Hypothalamus (tissue), 51 donors: ENCODE data around the gene TTBK1.

ENCODE experiments used
- DNase-seq, 51 donors: peaks; one replicate each; lab custom pipeline; 2025; lab: John Stamatoyannopoulos, UW

TTBK1 gene

DNA sequence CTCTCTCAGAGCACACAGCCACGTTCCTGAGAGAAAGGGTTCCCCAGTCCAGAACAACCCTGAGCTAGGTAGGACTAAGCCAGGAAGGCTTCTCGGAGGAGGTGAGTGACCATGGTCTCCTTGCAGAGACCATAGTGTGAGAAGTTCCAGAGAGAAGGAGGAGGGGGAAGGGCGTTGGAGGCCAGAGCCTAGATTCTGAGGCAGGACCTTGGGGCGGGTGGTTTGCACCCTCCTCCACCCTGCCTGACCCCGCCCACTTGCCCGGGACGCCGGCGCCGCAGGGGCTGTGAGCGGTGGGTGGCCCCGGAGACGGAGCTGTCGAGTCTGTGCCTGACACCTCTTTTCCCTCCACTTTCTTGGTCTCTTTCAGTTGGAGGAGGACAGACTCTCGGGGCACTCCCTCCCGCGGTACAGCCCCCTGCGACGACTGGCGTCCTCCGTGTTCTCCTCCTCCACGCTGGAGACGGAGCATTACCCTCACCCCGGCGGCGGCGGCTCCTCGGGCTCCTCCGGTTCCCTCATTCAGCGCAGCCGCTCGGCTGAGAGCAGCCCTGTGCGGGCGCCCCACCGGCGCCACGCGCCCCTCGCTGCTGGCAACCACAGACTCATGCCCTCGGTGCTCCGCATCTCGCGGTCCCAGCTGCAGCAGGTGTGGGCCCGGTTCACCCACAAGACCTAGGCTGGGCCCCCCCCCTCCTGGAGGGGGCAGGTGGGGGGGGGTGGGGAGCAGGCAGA, 26.2 kb downstream of the TTBK1 start:
- no peak for DNase-seq

DNA sequence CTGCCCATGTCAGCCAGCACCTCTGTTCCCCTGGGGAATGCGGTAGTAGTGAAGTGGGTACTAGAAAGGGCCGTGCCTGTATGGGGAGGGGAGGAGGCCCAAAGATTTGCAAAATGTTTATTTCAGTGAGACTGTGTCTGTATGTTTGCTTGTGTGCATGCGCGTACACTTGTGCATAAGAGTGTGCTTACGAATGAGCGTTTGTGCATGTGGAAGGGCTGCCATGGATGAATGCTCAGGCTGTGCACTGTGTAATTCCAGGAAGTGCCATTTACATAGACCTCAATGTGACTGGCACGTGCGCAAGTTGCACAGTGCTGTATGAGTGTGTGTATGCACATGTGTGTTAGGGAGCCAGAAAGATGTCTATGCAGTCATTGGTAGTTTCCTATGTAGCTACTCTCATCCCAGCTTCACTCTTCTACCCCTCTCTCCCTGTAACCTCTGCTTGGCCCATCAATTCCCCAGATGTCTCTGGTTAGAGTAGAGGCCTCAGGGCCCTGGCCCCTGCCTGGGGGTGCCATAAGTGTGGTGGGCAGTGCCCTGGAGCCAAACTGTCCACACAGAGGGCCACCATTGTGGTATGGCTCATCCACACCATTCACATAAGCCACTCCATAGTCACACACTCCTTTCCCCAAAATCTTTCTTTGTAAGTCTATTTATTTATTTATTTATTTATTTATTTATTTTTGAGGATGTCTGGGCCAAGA, 28.0 kb downstream of the TTBK1 start:
- no peak for DNase-seq

DNA sequence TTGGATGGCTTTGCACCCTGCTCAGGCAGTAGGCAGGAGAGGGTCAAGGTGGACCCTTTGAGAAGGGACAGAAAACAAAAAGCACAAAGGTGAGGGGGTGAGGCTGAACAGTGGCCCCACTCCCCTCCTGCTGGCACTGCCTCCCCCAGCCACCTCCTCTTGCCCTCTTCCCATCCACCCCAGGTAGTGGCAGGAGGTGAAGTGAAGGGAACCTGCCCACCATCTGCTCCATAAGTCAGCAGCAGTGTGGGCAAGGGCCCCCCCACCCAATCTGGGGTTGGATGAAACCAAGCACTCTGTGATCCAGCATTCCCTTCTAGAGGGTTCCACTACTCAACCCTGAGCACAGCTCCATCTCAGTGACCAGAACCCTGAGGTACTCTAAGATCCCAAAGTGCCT, 28.7 kb downstream of the TTBK1 start:
- DNase-seq = no peak

DNA sequence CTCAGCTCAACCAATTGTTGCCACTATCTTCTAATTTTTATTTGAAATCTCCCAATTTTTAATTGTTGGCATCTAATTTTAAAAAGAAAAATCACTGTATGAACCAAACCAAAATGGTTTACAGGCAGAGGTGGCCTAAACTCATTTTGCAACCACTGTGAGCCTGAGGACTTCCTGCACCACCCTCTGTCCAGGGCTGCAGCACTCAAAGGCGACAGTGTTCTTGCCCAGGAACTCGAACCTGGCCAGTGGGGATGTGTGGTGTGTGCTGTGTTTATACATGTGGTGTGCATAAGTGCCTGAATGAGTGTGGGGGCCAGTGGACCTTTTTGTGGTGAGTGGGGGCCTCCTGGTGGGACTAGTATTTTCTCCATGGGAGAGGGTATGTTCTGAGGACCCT, 30.4 kb downstream of the TTBK1 start:
- no peak for DNase-seq

DNA sequence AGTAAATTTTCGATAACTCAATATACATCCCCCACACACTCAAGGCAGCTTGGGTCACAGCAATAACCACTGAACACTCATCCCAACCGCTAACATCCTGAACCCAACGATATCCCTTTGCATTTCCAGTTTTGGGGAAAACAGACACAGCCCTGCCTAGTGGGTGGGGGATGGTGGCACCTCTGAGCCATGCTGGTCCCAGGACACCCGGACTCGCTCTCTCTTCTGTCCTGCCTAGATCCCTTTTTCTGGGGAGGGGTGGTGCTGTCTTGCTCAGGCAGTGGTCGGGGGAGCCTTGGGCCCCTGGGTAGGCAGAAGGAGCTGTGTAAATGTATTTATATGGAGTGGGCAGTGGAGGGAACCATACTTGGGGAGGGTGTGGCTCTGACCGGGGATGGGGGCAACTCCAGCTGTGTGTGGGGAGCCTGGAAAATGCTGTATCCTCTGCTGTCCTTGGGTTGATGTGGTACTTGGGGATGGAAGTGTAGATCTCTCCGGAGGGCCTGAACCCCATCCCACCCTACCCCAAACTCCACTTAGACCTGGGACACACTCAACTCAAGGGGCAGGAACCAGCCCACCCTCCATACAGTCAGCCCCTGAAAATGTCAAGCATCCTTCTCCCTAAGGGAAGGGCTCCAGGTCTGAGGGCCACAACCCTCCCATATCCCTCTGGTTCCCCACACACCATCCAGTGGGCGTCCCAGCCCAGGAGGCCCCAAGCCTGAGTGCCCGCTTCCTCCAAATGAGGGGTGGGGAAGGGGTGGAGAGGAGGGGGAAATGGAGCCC, 31.0 kb downstream of the TTBK1 start:
- DNase-seq = no peak

DNA sequence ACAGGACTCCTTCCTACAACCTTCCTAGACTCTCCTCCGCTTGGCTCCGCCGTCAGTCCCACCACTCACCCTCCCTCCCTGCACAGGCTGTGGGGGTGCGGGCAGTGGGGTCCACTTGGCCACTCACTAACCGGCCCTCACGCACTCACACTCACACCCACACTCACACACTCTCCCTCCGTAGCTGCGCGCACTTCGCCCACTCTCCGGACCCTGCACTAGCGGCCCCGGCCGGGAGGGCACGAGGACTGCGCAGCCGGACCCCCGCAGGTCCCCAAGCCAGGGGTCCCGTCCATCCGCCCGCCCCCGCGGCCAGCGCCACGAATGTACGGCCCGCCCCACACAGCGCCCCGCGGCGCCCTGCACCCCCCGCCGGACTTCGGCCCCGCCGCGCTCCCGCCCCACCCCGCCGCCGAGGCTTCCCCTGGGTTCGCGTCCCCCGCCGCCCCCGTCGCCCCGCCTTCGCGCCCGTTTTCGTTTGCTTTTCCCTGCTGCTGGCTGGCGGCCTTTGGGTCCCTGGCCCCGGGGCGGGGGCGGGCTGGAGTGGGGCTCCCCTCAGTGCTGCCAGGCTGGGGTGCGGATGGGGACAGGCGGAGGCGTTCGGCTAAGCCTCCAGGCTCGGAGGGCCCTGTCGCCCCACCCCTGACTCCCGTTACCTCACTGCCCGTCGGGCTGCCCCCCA, 31.8 kb downstream of the TTBK1 start:
- DNase-seq = peak in 6 of 51 donors; percentile 13 to 39 (median 28)

DNA sequence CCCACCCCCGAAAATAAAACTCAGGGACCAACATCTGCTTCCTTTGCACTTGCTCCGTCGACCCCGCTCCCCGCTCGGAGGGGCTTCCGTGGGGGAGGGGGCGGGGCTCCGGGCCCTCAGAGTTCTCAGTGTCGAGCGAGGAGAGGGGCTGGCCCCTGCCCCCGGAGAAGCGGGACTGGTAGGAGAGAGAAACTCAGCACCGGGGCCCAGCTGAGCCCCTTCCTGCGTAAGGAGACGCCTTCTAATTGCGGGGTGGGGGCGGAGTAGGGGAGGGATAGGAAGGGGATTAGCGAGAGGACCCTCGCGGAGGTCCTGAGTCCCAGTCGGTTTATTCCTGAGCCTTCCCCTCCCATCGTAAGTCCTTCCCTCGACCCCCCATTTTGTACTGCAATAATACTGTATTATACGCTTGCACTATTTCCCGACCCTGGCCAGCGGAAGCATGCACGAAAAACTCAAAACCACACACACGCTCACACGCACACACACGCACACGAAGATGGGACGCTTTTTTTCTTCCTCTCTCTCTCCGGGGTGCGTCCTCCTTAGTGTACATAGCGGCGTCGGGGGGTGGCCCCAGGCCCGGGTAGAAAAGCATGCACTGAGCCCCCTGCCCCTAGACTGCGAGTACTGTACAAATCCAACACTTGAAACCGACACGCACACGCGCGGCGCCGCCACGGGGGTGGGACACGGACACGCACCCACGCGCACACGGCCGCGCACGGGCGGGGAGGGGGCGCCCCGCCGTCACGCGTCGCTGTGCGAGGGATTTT, 32.7 kb downstream of the TTBK1 start:
- peak in 1 of 51 donors; percentile 17 for DNase-seq

DNA sequence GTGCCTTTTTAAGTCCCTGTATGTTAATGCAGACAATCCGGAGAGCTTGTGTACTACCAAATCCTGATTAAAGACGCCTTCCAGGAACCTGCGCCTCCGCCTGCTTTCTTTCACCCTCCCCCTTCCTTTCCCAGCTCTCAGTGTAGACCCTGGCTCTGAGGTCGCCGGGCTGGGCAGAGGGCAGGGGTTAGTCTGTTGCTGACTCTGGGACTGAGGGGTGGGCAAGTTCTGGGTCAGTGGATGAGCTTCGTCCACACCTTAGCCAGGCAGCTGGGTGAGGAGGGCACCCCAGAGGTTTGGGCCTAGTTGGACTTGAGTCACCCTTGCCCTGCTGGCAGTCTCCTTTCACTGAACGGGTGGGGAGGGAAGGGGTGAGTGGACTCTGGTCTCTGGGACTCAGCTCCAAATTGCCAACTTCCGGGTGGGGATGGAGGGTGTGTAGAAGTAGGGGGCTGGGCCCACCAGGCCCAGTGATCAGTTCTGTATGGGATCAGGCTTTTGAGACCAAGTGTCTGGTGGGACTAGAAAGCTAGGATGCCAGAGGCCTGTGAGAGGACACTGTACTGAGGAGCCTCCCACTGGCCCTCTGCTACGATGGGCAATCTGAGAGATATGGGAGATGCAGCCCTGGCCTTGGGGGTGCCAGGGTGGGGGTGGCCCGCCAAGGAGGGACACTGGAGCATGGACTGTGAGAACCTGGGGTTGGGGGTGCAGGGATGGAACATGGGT, 33.5 kb downstream of the TTBK1 start:
- DNase-seq = peak in 1 of 51 donors; percentile 36

DNA sequence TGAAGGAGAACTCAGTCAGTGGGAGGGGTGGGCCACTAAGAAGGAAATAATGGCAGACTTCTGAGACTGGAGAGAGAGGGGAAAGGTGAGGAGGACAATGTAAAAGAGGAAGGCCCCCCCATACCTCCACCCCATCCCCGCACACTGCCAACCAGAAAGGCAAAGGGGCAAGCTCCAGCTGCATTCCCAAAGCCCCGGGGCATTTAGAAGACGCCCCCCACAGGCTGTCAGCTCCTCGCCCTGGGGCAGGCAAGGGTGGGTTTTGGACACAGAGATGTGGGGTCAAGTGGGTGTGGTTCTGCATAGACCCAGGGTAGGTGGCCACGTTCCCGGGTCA, 34.0 kb downstream of the TTBK1 start:
- DNase-seq = no peak

DNA sequence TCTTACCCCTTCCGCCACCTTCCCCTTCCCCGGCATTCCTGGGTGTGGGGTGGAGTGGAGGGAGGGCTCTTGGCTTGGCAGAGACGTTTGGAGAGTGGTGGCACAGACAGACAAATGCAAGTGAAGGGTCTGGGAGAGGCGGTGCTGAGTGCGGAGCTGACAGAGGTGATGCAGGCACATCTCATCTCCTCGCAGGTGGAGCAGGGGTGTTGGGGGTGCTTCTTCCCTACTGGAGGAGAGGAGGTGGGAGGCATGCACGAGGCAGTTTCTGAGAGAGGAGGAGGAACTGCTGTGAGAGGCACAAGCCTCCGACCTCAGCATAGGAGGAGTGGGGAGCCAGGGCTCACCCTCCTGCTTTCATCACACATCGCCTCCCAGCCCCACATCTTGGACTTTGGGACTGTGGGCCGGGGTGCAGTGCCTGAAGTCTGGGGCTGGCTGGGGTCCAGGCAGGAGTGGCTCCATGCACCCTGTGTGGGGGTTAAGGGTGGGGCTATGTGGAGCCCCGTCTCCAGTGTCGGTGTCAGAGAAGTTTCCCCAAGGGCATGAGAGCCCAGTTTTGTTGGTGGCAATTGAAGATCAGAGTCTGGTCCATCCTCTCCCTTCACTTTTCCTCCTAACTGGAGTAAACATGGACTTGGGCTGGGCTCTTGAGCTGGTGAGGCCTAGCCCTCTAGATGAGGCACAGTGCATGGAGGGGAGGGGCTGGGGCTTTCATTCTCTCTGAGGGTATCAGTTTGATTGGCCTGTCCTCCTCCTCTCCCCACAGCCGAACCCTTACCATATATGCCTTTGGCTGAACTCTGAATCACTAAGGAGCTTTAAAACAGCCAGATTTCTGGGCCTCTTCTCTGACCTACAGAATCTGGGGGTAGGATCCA, 34.6 kb downstream of the TTBK1 start:
- no peak for DNase-seq

DNA sequence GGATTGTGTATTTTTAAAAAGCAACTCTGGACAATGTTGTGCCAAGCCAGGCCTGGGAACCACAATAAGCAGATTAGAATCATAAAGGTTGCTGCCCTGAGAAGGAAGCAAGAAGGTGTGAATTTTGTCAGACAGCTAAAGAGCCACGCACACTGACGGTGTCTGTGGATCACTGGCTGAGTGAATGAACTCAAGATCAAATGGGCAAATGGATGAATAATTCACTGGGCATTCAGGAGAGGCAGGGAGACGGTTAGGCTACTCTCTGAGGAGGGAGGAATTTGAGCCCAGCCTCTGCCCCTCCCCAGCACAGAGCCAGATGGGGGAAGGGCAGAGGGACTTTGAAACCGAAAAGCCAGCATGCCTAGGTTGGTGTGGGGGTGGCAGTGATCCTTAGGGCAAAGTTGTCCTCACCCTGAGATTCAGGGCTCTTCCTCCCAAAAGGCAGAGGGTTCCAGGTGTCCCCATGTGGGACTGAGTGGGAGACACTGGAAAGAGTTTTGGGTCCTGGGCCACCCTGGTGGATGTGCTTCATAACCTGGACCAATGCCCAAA, 35.3 kb downstream of the TTBK1 start:
- DNase-seq = no peak

DNA sequence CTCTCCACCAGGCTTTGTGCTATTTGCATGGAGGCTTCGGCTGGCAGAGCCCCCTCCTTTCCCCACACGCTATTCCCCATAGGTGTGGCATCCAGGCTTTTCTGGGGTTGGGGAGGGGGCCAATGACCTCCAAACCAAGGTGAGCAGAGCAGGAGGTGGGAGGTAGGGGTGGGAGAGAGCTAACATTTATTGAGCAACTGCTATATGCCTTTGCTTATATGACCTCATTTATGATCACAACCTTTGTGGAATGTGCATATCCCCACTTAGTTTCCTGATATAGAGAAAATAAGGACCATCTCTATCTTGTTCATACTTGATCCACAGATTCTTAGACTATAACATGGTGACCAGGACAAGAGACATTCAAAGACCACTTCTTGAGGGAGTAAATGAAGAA, 37.0 kb downstream of the TTBK1 start:
- no peak for DNase-seq

DNA sequence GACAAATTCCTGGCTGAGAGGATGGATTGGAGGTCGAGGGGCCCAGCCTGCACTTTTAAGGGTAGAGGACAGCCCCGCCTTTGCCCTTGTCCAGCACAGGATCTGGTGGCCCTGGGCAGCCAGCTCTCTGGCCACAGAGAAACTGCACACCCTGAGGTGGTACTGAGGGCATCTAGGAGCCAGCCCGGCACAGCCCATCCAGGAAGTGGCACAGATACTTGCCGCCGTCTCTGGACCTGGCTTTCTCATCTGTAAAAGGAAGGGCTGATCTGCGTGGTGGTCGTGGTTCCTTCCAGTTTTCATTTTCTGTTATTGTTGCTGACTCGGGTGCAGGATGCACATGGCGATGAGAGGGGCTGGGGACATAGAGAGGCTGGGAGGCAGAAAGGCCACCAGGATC, 38.8 kb downstream of the TTBK1 start:
- no peak for DNase-seq

DNA sequence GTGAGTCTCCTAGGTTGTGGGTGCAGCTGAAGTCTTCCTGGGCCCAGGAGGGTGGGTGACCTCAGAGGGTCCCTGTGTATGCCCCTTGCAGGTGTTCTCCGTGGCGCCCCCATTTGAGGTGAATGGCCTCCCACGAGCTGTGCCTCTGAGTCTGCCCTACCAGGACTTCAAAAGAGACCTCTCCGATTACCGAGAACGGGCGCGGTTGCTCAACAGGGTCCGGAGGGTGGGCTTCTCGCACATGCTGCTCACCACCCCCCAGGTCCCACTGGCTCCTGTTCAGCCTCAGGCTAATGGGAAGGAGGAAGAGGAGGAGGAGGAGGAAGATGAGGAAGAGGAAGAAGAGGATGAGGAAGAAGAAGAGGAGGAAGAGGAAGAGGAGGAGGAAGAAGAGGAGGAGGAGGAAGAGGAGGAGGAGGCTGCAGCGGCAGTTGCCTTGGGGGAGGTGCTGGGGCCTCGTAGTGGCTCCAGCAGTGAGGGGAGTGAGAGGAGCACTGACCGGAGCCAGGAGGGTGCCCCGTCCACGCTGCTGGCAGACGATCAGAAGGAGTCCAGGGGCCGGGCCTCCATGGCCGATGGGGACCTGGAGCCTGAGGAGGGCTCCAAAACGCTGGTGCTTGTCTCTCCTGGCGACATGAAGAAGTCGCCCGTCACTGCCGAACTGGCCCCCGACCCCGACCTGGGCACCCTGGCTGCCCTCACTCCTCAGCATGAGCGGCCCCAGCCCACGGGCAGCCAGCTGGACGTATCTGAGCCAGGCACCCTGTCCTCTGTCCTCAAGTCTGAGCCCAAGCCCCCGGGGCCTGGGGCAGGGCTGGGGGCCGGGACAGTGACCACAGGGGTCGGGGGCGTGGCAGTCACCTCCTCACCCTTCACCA, 39.6 kb downstream of the TTBK1 start:
- no peak for DNase-seq

DNA sequence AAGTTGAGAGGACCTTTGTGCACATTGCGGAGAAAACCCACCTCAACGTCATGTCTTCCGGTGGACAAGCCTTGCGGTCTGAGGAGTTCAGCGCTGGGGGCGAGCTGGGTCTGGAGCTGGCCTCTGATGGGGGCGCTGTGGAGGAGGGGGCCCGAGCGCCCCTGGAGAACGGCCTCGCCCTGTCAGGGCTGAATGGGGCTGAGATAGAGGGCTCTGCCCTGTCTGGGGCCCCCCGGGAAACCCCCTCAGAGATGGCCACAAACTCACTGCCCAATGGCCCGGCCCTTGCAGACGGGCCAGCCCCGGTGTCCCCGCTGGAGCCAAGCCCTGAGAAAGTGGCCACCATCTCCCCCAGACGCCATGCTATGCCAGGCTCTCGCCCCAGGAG, 40.2 kb downstream of the TTBK1 start:
- no peak for DNase-seq

DNA sequence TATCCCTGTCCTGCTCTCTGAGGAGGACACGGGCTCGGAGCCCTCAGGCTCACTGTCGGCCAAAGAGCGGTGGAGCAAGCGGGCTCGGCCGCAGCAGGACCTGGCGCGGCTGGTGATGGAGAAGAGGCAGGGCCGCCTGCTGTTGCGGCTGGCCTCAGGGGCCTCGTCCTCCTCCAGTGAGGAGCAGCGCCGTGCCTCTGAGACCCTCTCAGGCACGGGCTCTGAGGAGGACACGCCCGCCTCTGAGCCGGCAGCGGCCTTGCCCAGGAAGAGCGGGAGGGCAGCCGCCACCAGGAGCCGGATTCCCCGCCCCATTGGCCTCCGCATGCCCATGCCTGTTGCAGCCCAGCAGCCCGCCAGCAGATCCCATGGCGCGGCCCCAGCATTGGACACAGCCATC, 40.6 kb downstream of the TTBK1 start:
- DNase-seq = no peak

DNA sequence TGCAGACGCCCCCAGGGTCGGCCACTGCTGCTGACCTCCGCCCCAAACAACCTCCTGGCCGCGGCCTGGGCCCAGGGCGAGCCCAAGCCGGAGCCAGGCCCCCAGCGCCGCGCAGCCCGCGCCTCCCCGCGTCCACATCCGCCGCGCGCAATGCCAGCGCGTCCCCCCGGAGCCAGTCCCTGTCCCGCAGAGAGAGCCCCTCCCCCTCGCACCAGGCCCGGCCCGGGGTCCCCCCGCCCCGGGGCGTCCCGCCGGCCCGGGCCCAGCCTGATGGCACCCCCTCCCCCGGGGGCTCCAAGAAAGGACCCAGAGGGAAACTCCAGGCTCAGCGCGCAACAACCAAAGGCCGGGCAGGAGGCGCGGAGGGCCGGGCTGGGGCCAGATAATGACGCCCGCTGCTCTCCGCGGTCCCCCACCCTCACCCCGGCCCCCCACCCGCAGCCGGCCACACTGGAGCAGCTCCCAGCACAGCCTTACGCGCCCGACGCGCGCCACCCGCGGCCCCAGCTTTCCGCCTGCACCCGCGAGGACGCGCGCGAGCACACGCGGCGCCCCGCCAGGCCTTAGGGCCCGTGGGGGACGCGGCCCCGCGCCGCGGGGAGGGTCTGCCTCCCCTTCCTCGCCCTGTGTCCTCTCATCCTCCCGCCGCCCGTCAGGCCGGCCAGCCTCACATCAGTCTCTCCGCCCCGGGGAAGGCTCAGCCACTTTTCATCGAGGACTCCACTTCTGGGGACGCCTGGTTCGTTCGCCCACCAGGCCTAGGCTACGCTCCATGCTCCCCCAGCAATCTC, 41.9 kb downstream of the TTBK1 start:
- no peak for DNase-seq
